ENCODE data around the gene MYADM.

DNA sequence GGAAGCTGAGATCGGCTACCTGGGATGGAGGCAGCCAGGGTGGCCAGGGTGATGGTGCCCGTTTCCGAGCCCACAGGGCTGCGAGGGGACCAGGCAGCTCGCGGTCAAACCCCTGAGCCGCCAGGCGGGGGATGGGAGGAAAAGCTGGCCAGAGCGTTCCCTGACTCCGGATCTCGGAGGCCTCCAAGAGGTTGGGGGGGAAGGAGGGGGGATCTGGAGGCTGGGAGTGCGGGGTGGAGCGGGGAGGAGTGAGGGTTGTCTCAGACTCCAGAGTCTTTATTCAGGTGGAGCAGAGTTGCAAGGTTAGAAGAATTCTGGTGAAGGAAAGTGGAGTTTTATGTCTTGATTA, 42.5 kb downstream of the MYADM start:
- no peak for TF ChIP-seq ZNF416 (tag by site-specific recombination; IDR thresholded peaks at IDR 0.05)
- TF ChIP-seq, protein P1, sequence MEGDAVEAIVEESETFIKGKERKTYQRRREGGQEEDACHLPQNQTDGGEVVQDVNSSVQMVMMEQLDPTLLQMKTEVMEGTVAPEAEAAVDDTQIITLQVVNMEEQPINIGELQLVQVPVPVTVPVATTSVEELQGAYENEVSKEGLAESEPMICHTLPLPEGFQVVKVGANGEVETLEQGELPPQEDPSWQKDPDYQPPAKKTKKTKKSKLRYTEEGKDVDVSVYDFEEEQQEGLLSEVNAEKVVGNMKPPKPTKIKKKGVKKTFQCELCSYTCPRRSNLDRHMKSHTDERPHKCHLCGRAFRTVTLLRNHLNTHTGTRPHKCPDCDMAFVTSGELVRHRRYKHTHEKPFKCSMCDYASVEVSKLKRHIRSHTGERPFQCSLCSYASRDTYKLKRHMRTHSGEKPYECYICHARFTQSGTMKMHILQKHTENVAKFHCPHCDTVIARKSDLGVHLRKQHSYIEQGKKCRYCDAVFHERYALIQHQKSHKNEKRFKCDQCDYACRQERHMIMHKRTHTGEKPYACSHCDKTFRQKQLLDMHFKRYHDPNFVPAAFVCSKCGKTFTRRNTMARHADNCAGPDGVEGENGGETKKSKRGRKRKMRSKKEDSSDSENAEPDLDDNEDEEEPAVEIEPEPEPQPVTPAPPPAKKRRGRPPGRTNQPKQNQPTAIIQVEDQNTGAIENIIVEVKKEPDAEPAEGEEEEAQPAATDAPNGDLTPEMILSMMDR (tag by site-specific recombination; IDR thresholded peaks at IDR 0.05): no peak
